ACC112 (cell line): Measurements from ENCODE around the gene NUFIP2.
"Not testable (repeated sequence)": the region's sequence is repeated elsewhere in the genome, so short reads cannot be mapped to it uniquely, and the experiment has no call there.

Experiments
- H2AFZ ChIP-seq: fragments of 200-600 bp; sonication (generic); one replicate; pipeline ENCODE4 v1.6.0; 2017; ENCODE audit warnings: antibody characterized with exemption, low read length; ENCODE audit not compliant: unreplicated experiment
- H3K27ac ChIP-seq: fragments of 200-600 bp; sonication (generic); 2 replicates; pipeline ENCODE4 v1.5.1; 2014; ENCODE audit warnings: low read depth, mild to moderate bottlenecking, antibody characterized with exemption, low read length, moderate library complexity
- H3K27me3 ChIP-seq: fragments of 200-600 bp; sonication (generic); 2 replicates; pipeline ENCODE4 v1.6.1; 2014; ENCODE audit warnings: mild to moderate bottlenecking, antibody characterized with exemption, low read length, moderate library complexity, mixed read lengths; ENCODE audit not compliant: insufficient read depth
- H3K36me3 ChIP-seq: fragments of 200-600 bp; sonication (generic); 2 replicates; pipeline ENCODE4 v1.6.1; 2016; ENCODE audit warnings: mild to moderate bottlenecking, antibody characterized with exemption, low read length, moderate library complexity, mixed read lengths; ENCODE audit not compliant: insufficient read depth
- H3K4me1 ChIP-seq: fragments of 200-600 bp; sonication (generic); one replicate; pipeline ENCODE4 v1.6.1; 2016; ENCODE audit warnings: low read length, mixed read lengths; ENCODE audit not compliant: insufficient read depth, unreplicated experiment, control insufficient read depth
- H3K4me3 ChIP-seq: fragments of 200-600 bp; sonication (generic); 2 replicates; pipeline ENCODE4 v1.5.1; 2014; ENCODE audit warnings: mild to moderate bottlenecking, low read depth, low read length
- H3K79me2 ChIP-seq: fragments of 200-600 bp; sonication (generic); one replicate; pipeline ENCODE4 v1.6.0; 2016; ENCODE audit warnings: low read length; ENCODE audit not compliant: control insufficient read depth, unreplicated experiment, insufficient read depth

The NUFIP2 gene

DNA sequence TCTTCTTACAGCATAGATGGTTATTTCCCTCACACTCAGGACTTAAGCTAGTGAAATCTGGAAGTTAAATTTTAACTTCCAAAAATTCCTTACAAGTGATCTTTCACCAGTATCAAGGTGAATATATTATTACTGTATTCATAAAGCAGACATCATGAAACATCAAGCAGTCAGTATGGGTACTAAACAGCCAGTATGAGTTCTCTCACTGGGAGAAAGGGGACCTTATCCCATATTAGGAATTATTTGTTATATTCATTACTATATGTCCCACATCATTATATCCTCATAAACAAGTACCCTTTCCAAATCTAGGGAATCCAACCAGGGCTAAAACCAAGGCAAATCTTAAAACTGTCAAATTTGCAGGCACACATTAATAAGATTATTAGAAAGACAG is 15.3 kb downstream of the NUFIP2 start:
- Histone ChIP-seq H2AFZ (no peak overlapping the region), H3K36me3 (peaks cover 48% of the 10 kb centered on the region), H3K27ac (no peak overlapping the region), H3K4me3 (no peak overlapping the region), H3K79me2 (peaks cover 95% of the 10 kb centered on the region), H3K27me3 (no peaks in the 10 kb centered on the region), H3K4me1 (peaks cover 24% of the 10 kb centered on the region)

DNA sequence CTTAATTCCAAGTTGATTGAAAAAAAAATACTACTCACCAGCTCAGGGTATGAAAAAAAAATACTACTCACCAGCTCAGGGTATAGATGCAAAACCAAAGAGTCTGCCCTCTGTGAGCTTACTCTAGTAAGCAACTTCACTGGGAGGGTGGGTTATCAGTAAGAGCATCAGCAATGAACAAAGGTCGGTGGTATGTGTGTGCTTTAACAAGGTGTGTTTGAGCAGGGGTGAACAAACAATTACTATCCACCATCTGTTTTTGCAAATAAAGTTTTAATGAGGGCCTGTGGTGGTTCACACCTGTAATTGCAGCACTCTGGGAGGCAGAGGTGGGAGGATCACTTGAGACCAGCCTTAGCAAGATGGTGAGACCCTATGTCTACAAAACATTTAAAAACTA is 20.0 kb downstream of the NUFIP2 start:
- Histone ChIP-seq H3K4me3 (no peak overlapping the region), H3K79me2 (peaks cover 95% of the 10 kb centered on the region), H2AFZ (no peak overlapping the region), H3K27me3 (no peaks in the 10 kb centered on the region), H3K36me3 (peaks cover 52% of the 10 kb centered on the region), H3K27ac (no peak overlapping the region), H3K4me1 (no peaks in the 10 kb centered on the region)

DNA sequence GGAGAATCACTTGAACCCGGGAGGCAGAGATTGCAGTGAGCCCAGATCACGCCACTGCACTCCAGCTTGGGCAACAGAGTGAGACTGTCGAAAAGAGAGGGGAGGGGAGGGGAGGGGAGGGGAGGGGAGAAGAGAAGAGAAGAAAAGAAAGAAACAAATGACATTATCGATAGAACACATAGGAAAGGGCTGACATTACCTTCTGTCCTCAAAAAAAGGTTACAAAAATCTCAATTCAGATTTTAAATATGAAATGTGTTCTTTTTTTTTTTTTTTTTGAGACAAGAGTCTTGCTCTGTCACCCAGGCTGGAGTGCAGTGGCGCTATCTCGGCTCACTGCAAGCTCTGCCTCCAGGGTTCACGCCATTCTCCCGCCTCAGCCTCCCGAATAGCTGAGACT is 22.0 kb downstream of the NUFIP2 start:
- not testable (repeated sequence) for H3K27ac ChIP-seq, H3K4me3 ChIP-seq, H2AFZ ChIP-seq, H3K4me1 ChIP-seq, H3K27me3 ChIP-seq
- H3K36me3 ChIP-seq, result peaks cover 56% of the 10 kb centered on the region
- H3K79me2 ChIP-seq, result peaks cover 92% of the 10 kb centered on the region

DNA sequence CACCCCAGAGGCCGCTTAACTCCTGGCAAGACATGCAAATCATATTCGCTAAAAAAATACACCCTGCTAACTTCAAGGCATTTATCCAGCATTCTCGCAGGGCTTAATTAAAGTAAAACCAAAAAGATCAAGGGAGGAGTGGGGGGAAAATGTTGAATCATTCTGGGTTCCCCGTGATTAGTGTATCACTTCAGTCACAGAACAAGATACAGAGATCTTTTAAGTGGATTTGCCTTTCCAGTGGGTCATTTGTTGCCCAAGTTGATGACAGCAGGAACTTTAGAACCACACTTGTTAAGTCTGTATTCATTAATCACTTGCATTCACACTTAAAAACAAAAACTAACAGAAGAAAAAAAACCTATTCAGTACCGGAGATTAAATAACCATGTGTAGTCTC is 30.0 kb downstream of the NUFIP2 start:
- Histone ChIP-seq H3K27ac (peak overlapping the region; percentile 22), H3K79me2 (peaks cover 56% of the 10 kb centered on the region), H3K27me3 (no peaks in the 10 kb centered on the region), H2AFZ (no peak overlapping the region), H3K4me1 (peaks cover 42% of the 10 kb centered on the region), H3K4me3 (no peak overlapping the region), H3K36me3 (peaks cover 68% of the 10 kb centered on the region)

DNA sequence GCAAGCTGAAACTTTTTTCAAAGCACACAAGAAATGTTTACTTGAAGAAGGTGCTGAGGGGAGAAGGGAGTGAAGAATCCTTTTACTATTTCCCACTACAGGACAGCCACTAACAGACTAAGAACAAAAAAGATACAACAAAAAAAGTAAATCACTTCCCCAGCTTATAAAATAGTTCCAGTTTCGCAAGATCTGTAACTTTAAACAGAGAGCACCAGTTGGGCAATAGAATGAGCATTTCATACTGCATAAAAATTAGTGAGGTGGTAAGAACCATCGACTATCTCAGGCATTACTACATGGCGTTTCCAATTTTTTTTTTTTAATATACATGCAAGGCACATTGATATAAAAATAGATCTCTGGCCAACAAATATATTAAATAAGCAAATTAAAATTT is 36.2 kb downstream of the NUFIP2 start:
- Histone ChIP-seq H3K36me3 (peaks cover 30% of the 10 kb centered on the region), H2AFZ (no peak overlapping the region), H3K79me2 (peaks cover 31% of the 10 kb centered on the region), H3K4me3 (peak overlapping the region; percentile 58), H3K27me3 (no peaks in the 10 kb centered on the region), H3K4me1 (peaks cover 83% of the 10 kb centered on the region), H3K27ac (peak overlapping the region; percentile 90)

DNA sequence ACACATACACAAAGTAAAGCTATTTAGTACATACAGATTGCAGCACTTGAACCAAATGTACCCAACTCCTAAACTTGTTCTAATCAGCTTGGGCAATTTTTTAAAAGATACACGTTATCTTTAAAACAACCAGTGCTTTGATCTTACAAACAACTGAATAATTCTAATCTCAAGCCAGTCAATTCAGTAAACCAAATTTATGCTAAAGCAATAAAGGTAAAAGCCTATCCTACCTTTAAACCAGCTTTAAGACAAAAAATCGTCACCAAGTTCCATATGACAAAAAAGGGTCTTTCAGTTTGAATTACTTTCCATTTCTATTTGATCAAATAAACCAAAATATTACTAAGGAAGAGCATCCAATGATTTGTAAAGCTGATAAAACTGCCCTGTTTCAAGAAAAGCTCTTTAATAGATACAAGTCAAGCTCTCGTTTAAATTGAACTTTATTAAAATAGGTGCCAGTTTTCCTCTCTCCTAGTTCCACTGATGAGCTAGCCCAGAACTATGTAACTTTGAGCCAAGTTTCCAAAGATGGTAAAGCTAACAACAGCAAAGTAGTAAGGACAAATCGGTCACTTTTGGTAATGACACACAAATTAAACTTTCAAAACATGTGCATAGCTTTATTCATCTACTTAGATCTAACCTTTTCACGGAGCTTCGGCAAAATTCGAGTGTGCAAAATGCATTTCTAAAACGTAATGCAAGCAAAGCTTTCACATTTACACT is 37.0 kb downstream of the NUFIP2 start:
- H3K27me3 ChIP-seq, result no peaks in the 10 kb centered on the region
- H3K4me1 ChIP-seq, result peaks cover 89% of the 10 kb centered on the region
- H3K4me3 ChIP-seq, result peak overlapping the region; percentile 58
- no peak overlapping the region for H2AFZ ChIP-seq
- H3K27ac ChIP-seq, result peak overlapping the region; percentile 90
- peaks cover 29% of the 10 kb centered on the region for H3K79me2 ChIP-seq
- peaks cover 23% of the 10 kb centered on the region for H3K36me3 ChIP-seq

DNA sequence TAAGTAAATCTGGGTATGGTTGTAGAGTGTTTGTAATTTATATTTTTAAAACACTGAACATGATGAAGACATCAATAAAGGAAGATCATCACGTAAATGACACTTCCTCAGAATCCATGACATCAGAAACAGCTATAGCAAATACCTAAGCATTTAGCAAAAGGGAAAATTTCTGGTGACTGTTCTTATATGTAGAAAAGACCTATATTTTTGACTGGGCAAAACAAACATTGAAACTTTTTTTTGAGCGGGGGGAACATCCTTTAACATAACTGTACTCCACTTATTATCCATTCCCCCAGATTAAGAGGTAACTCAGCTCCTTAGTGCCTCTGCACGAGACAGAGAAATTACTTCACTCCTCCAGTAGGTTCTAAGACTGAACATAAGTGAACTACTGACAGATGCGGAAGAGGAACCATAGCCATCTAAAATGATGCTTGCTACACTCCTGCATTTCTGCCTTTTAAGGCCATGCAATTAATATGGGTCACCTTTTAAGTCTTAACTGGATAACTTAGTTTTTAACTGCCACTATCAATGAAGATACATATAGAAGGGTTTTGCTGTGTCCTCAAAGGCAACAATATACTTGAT is 37.9 kb downstream of the NUFIP2 start:
- H3K4me1 ChIP-seq, result peaks cover 89% of the 10 kb centered on the region
- H3K27ac ChIP-seq, result peak overlapping the region; percentile 90
- peaks cover 15% of the 10 kb centered on the region for H3K36me3 ChIP-seq
- no peak overlapping the region for H2AFZ ChIP-seq
- H3K4me3 ChIP-seq, result peak overlapping the region; percentile 4; the same call in 1 of the 2 replicates
- H3K79me2 ChIP-seq, result peaks cover 20% of the 10 kb centered on the region
- no peaks in the 10 kb centered on the region for H3K27me3 ChIP-seq

DNA sequence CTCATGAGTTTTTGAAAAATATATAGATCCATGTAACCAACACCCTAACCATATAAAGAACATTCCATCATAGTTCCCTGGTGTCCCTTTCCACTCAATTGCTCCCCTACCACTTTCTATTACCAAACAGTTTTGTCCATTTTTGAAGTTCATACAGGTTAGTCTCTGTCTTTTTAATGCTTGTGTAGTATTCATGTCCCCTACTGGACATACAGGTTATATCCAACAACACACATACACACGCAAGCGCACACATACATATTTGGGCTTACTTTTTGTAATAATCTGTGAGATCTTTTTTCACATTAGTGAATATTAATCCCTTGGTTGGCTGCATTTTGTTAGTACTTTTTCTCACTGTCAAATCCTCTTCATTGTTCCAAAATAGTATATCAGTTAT is 40.9 kb downstream of the NUFIP2 start:
- peak overlapping the region; percentile 75 for H3K27ac ChIP-seq
- H3K36me3 ChIP-seq, result no peaks in the 10 kb centered on the region

DNA sequence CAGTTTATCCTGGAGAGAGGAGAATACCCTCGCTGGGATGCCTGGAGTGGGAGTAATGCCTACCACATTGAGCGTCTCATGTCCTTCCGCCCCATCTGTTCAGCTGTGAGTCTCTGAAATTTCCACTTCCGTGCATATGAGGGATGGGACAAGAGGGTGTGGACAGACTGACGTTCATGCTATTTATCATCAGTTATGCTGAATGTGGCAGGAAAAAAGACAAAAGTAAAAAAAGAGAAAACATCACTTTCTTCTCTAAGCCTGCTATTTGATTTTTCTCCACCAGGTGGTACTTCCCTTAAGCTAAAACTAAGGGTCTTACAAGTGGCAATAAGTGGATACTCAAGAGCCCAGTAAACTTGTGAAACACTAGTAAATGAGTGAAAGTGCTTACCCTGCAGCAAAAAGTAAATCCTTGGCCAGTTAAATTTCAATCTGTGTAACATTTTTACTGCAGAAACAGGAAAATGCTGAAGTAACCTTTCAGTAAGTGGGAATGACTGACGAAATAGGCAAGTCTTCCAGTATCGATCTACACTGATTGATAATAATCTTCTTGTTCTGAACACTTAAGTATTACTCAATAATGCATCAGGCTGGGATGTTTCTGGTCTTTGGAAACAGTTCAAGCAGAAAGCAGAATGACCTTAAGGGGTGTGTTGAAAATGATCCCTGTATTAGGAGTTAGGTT is 41.7 kb downstream of the NUFIP2 start:
- H3K27me3 ChIP-seq, result no peaks in the 10 kb centered on the region
- H3K4me1 ChIP-seq, result peaks cover 70% of the 10 kb centered on the region
- no peak overlapping the region for H3K4me3 ChIP-seq
- H3K36me3 ChIP-seq, result no peaks in the 10 kb centered on the region
- H2AFZ ChIP-seq, result no peak overlapping the region
- peak overlapping the region; percentile 75 for H3K27ac ChIP-seq
- peaks cover 8% of the 10 kb centered on the region for H3K79me2 ChIP-seq

More for the DNA sequence above, 40.9 kb downstream of the NUFIP2 start:
- H3K4me1 ChIP-seq, result peaks cover 77% of the 10 kb centered on the region
- H3K79me2 ChIP-seq, result peaks cover 8% of the 10 kb centered on the region
- no peaks in the 10 kb centered on the region for H3K27me3 ChIP-seq
- H2AFZ ChIP-seq, result no peak overlapping the region
- H3K4me3 ChIP-seq, result no peak overlapping the region

DNA sequence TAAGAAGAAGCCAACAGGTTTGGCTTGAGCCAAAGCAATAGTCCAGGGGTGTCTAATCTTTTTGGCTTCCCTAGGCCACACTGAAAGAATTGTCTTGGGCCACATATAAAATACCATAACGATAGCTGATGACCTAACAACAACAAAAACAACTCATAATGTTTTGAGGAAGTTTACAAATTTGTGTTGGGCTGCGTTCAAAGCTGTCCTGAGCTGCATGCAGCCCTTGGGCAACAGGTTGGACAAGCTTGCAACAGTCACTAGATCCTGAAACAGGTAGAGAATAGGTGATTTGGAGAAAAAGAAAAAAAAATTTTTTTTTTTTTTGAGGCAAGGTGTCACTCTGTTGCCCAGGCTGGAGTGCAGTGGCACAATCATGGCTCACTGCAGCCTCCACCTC is 42.8 kb downstream of the NUFIP2 start:
- Histone ChIP-seq H3K27me3 (no peaks in the 10 kb centered on the region), H3K79me2 (peaks cover 2% of the 10 kb centered on the region), H3K4me3 (no peak overlapping the region), H3K36me3 (no peaks in the 10 kb centered on the region), H2AFZ (no peak overlapping the region), H3K27ac (peak overlapping the region; percentile 75), H3K4me1 (peaks cover 66% of the 10 kb centered on the region)
